NCI-H345 (cell line): ENCODE results near the gene ZNF573.
A peak's percentile ranks its signal among the peaks of the same experiment; 100 is the strongest.
"Not testable (repeated sequence)": the region's sequence is repeated elsewhere in the genome, so short reads cannot be mapped to it uniquely, and the experiment has no call there.

Source experiments
- DNase-seq: peaks from one replicate; lab custom pipeline; 2025; lab: John Stamatoyannopoulos, UW

Gene ZNF573

DNA sequence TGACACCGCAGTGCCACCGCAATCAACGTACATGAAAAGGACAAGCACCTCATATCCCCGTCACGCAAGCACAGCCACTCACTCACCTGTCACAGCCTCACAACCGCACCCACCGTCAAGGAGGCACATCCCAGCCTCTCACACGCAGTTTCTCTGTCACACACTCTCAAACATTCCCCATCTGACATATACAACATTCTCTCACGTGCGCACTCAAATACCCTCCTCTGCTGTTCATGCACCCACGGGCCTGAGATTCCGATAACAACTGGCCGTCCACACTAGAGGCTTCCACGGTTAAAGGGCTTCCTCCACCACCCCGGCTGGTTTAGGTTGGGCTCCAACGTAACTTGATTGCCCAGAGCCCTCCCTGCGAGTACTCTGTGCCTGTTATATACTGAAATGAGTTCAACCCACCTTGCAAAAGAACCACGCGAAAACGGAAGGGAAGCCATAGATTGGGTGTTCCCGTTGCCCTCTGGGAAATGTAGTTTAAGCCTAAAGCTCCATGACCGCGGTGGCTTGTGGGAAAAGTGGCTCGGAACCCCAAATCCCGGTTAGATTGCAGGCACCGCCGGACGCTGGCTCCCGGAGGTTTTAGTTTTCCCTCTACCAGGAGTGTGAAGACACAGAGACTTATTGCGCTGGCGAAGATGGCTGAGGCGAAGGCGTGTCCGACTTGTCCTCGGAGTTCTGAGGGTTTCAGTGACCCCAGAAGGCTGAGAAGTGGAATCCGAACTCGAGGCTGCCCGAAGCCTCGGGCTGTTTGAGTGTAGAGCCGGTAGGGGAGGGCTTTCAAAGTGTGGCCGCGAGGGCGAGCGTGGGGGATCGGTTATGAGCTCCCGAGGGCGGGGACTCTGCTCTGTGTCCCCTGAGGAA, at the start of gene ZNF573:
ZNF573 (minus strand) TSS at position 460 of the 879 bp plus-strand sequence. CDS start 5,857 bp downstream, outside the sequence.
- peak; percentile 97 for DNase-seq

GRCh38 chr19:37817180-37817981, 38.0 kb upstream of the ZNF573 start:
- DNase-seq, result peak; percentile 85

DNA sequence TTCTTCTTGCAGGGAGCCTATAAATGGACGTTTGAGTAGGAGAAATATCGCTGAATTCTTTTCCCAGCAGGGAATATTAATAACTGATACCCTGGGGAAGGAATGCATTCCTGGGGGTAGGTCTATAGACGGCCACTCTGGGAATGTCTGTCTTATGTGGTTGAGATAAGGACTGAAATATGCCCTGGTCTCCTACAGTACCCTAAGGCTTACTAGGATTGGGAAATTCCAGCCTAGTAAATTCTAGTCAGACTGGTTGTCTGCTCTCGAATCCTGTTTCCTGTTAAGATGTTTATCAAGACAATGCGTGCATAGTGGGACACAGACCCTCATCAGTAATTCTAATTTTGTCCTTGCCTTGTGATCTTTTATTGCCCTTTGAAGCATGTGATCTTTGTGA, 36.2 kb upstream of the ZNF573 start:
- DNase-seq, result not testable (repeated sequence)

- no peak for DNase-seq
These were observed 34.0 kb upstream of the ZNF573 start for GRCh38 chr19:37813340-37813739.

DNA sequence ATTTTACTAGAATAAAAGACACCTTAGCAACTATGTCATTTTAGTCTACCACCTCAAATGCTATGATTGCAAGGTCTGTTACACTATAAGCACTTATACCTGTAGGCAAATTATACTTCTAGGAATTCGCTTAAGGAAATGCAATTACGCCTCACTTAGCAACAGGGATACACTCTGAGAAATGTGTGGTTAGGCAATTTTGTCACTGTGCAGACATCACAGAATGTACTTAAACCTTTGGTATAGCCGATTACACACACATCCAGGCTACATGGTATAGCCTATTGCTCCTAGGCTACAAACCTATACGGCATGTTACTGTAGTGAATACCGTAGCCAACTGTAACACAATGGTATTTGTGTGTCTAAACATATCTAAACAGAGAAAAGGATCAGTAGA, 30.0 kb upstream of the ZNF573 start:
- DNase-seq, result no peak

DNA sequence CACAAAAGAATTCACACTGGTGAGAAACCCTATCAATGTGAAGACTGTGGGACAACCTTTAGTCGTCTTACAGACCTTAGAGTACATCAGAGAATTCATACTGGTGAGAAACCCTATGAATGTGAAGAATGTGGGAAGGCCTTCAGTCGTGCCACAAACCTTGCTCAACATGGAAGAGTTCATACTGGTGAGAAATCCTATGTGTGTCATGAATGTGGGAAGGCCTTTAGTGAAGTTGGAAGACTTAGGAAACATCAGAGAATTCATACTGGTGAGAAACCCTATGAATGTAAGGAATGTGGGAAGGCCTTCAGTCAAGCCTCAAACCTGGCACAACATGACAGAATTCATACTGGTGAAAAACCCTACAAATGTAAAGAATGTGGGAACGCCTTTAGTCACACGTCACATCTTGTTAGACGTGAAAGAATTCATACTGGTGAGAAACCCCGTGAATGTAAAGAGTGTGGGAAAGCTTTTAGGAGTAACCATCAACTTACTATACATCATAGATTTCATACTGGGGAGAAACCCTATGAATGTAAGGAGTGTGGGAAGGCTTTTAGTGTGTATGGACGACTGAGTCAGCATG, 24.0 kb upstream of the ZNF573 start:
- no peak for DNase-seq

- no peak for DNase-seq
These were observed 11.0 kb upstream of the ZNF573 start for GRCh38 chr19:37790244-37790925.

DNA sequence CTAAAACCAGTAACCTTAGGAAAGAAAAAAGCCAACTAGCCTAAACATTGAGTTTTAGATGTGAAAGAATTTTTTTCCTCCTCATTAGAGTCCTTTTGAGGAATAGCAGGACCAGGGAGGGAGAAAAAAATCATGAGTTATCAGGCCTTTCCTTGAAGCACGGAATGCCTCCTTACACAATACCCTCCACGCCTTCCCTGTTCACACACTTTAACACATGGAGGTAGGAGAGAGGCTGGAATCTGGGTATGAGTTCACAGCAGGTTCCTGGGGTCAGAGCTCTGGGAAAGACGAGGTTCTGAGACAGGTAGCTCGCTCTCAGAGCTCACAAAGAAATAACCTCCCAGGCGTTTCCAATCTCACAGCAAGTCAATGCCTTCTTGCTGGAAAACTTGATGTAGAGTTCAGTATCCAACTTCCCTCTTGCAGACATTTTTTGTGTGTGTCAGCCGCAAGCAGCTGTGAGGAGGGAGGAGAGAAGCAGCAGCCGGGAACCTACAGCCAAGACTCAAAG, 716 bp downstream of the ZNF573 start:
- DNase-seq, result peak; percentile 25

DNA sequence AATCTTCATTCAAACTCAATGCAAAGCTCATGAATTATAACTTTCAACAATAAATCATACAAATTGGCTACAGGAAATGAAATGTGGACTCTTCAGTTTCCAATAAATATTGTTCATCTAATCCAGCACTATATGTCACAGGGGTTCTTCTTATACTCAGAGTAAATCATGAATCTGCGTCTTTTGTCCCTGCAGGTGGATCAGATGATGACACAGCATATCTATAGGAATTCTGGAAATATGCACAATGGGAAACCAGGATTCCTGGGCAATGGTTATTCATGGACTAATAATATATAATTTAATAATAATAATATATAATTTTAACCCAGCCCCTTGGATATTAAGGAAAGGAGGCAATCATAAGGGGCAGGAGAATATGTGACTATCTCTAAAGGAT, 8.4 kb downstream of the ZNF573 start:
- DNase-seq, result no peak

DNA sequence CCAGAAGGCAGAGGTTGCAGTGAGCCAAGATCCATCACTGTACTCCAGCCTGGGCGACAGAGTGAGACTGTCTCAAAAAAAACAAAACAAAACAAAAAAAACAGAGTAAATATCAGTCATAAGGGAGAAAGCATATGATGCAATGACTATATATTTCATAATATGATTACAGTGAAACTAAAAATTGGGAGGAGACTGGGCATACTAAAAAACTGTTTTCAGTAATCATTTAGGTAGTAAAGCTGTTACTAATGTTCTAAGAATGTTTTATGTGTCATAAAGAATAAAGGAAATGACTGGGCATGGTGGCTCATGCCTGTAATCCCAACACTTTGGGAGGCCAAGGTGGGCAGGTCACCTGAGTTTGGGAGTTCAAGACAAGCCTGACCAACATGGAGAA, 15.9 kb downstream of the ZNF573 start:
- no peak for DNase-seq

DNA sequence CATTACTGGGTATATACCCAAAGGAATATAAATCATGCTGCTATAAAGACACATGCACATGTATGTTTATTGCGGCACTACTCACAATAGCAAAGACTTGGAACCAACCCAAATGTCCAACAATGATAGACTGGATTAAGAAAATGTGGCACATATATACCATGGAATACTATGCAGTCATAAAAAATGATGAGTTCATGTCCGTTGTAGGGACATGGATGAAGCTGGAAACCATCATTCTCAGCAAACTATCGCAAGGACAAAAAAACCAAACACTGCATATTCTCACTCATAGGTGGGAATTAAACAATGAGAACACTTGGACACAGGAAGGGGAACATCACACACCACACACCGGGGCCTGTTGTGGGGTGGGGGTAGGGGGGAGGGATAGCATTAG, 21.7 kb downstream of the ZNF573 start:
- not testable (repeated sequence) for DNase-seq

DNA sequence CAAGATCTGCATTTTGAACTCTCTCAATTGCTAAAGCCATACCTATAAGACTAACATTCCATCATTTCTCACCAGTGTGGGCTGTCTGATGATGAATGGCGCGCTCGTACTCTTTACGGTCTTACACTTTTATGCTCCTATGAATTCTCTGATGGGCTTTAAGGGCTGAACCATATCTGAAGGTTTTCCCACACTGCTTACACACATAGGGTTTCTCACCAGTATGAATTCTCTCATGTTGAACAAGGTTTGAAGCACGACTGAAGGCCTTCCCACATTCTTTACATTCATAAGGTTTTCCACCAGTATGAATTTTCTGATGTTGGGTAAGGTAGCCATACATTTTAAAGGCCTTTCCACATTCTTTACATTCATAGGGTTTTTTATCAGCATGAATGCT, 41.0 kb downstream of the ZNF573 start:
- no peak for DNase-seq

- DNase-seq, result no peak
These were observed 54.2 kb downstream of the ZNF573 start for GRCh38 chr19:37725181-37725580.

GRCh38 chr19:37719927-37720265, 59.5 kb downstream of the ZNF573 start:
- DNase-seq, result no peak

DNA sequence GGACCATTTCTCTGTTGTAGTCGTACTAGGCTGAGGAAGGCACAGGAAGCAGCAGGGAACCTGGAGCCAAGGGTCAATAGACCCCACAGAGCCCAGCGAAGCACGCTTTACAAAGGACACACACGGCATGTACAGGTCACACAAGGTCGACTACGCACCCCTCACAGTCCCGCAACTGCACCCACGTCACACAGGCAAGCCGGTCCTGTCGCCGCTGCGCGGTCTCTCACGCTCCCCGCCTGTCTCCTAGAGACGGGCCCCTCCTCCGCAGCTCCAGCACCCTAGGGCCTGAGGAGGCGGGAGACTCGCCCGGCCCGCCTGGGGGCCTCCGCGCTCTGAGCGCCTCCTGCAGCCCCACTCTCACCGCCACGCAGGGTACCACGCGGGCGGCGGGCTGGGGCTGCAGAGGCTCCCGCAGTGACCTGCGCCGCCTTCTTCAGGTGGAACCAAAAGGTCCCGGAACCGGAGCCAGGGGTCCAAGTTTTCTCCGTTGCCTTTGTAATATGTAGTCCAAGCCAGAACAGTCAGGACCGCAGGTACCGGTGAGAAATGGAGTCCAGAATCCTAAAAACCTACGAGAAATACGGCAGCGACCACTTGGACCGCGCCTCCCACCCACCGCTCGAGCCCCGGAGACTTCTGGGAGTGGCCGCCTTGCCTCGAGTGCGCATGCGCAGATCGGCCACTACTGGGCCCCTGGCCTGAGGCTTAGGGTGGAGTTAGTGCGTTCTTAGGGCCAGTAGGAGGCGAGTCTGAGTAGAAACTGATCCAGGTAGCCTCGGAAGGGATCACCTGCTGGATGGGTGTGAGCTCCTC, 60.1 kb downstream of the ZNF573 start, which contains the start of gene ZNF607:
ZNF607 (minus strand) TSS at position 651 of the 816 bp plus-strand sequence. CDS start 8,143 bp downstream, outside the sequence.
- DNase-seq, result peak; percentile 99

DNA sequence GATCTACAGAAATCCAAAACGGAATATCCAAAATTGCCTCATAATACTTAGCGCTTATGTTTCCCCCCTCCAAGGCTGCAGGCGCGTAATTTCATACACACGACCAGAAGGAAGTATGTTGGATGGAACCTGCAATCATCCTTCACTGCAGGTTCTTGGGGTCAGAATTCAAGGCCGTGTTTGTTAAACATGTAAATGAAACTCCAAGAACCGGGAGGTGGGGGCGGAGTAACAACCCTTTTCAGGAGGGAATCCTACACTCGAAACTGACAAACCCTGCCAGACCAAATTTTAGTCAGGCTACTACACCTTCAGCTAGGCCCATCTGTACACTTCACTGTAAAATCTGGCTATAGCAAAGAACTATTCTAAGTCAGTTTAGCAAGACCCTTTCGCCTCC, 61.1 kb downstream of the ZNF573 start:
- DNase-seq, result no peak

DNA sequence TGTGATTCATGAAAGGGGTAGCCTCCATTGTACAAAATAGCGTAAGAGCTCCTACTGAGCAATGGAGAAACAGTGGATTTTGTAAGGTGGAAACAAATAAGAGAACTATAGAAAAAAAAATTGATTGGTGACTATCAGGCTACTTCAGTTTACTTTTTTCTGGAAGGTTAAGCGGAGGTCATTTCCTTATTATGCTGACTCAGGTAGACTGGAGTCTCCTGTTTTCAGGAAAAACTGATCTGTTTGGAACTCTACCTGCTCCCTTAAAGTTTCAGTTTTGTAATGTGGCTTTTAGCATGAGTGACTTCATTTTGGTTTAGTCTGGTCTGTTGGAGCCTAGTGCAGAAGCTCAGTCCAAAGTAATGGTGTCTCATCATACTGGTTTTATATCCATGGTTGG, 63.2 kb downstream of the ZNF573 start:
- DNase-seq, result no peak

DNA sequence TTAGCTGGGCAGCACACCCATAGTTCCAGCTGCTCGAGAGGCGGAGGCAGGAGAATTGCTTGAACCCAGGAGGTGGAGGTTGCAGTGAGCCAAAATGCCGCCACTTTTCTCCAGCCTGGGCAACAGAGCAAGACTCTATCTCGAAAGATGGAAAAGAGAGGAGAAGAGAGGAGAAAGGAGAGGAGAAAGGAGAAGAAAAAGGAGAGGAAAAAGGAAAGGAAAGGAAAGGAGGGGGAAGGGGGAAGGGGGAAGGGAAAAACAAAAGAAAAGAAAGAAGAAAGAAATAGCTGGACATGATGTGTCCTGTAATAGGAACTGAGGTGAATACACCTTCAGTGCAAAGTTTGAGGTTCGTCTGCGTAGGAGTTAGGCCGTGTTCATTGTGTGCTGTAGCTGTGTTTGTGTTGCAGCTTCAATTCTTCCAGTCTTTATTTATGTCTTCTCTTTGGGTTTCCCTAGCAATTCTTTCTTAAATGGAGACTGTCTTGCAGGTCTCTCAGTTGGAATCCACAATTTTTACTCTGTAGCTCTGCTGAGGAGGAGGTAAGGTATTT, 73.3 kb downstream of the ZNF573 start:
- no peak for DNase-seq

DNA sequence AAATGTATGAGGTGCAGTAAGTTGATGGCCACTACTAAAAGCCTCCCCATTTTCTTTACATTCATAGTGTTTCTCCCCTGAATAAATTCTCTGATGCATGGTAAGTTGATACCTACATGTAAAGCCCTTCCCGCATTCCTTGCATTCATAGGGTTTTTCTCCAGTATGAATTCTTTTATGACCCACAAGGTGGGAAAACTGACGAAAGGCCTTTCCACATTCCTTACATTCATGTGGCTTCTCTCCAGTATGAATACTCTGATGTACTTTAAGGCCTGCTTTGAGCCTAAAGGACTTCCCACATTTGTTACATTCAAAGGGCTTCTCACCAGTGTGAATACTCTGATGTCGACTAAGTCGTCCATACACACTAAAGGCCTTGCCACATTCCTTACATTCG, 80.3 kb downstream of the ZNF573 start:
- no peak for DNase-seq

DNA sequence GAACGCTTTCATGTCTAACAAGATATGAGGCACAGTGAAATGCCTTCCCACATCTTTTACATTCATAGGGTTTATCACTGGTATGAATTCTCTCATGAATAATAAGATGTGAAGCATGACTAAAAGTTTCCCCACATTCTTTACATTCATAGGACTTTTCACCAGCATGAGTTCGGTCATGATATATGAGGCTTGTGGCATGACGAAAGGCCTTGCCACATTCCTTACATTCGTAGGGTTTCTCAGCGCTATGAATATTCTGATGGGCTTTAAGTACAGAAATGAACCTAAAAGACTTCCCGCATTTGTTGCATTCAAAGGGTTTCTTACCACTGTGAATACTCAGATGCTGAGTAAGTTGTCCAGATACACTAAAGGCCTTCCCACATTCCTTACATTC, 81.2 kb downstream of the ZNF573 start:
- no peak for DNase-seq
